Stimulated activated CD4-positive, alpha-beta T cell treated with anti-CD3 and anti-CD28 coated beads, Interleukin-1b, Interleukin-23, amount 100 ng/mL, for 24 hours (primary cell): ENCODE results near the gene VARS1.
A peak's percentile ranks its signal among the peaks of the same experiment; 100 is the strongest.
"Not testable (repeated sequence)": the region's sequence is repeated elsewhere in the genome, so short reads cannot be mapped to it uniquely, and the experiment has no call there.

Source experiments
- DNase-seq, 4 experiments: peaks; one replicate each; pipeline ENCODE4 v3.0.0-alpha.2; 2020; ENCODE audit warnings: low read depth in 4 of 4, low spot score in 1 of 4

The VARS1 gene

DNA sequence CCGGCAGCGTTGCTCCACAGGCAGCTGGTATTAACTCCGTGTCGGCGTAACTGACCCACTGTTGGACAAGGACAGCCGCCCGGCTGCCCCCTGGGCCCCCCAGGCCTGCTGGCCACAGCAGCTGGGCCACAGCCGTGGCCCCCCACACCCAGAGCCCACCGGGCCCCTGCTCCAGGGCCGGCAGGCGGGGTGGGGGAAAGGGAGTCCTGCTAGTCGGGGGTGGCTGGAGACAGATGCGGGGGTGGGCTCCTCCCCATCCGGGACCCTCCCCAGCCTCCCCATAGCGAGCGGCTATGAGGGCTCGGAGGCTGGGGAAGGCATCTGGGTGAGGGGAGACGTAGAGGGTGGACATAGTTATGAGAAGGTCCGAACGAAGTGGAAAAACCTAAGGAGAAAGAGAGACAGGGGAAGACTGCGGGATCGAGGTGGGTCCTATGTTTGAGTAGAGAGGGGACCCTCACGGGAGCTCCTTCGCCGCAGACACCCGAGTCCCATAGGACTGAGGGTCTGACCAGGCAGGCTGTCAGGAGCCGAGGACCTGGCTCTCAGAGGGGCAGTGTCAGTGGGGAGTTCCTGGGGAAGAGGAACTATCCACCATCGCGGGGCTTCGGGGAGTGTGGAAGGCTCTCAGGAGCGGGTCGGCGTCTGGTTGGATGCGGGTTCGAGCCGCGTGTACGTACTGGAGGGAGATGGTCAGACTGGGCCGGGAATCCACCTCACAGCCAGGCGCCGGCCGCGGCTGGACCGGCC is 511 bp downstream of the VARS1 start:
- DNase-seq, result no peak

DNA sequence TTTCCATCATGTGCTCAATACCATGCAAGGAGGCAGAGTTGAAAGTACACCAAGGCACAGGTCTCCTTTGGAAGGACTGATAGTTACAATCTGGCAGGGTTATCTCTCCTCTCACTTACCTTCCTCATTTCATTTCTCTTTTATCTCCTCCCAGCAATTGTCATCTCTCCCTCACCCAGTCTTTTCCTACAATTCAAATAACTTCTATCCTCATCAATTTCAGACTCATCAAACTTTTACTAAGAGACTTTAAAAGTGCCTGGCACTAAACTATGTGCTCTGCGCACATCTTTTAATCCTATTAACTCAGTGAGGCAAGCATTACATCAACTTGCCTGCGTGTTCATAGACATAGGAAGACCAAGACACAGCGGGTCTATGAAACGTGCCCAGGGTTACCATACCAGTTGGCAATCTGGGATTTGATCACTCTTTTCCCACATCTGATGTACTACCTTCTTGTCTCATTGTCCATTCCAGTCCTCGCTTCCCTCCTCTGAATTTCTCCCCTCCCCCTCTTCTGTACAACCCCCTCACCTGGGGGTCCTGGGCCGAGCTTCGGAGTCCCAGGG is 1.2 kb downstream of the VARS1 start:
- no peak for DNase-seq

DNA sequence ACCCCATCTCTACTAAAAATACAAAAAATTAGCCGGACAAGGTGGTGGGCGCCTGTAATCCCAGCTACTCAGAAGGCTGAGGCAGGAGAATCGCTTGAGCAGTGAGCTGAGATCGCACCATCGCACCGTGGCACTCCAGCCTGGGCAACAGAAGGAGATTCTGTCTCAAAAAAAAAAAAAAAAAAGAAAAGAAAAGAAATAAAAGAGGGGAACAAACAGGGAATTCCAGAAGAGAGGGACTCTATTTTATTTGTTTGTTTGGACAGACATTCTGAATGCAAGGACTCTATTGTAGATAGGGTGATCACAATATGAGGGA is 1.7 kb downstream of the VARS1 start:
- DNase-seq, result not testable (repeated sequence)

DNA sequence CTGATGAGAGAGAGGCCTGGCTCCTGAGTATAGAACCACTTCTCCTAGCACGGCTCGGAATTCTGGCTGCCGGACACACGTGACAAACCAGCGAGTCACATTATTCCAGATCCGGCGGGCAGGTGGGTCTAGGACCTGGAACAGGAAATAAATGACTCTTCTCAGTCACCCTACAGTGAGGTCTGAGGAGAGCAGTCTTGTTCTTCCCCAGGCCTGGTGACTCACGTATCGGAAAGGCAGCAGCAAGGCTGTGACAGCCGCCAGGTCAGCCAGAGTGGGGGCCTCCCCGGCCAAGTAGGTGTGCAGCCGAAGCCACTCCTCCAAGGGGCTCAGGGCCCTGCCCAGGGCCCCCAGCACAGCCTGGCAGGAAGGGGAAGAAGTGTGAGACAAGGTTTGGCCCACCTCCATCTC is 2.8 kb downstream of the VARS1 start:
- no peak for DNase-seq

DNA sequence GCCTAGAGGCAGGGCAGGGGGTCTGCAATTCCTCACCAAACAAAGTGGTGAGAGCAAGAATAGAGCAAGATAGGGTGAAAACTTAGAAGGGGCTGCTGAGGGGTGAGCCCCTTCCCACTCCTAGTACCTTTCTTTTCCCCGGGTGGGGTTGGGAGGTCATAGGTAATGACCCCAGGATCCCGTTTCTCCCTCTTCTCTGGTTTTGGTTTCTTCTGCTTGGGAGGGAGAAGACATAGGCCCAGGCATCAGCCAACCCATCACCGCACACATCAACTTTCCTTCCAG is 3.5 kb downstream of the VARS1 start:
- no peak for DNase-seq

DNA sequence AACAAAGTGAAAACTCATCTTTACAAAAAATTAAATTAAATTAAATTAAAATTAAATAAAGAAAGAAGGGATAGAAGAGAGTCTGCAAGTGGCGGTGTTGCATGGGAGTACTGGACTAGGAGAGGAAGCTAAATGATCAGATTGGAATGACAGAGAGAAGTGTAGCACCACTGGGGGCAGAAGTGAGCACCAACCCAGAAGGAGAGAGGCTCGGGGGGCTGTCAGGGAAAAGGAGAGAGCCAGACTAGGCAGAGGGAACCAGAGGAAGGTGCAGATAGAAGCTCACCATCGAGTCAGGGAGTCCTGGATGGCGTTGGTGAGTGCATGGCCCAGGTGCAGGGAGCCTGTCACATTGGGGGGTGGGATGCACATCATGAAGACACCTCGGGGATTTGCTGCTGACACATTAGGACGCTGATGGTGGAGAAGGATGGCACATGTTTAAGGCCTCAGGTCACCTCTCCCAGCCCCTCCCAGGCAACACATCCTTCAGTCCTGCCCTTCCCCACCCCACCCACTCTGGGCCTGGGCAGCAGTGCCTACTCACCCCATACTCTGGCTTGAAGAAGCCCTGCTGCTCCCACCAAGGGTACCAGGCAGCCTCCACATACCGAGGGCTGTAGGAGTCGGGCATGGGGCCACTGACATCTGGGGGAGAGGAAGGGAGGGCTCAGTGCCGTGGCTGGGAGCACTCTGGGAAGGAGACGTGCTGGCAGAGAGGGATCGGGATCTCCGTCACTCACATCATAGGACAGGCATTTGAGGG is 4.0 kb downstream of the VARS1 start:
- DNase-seq, result no peak

DNA sequence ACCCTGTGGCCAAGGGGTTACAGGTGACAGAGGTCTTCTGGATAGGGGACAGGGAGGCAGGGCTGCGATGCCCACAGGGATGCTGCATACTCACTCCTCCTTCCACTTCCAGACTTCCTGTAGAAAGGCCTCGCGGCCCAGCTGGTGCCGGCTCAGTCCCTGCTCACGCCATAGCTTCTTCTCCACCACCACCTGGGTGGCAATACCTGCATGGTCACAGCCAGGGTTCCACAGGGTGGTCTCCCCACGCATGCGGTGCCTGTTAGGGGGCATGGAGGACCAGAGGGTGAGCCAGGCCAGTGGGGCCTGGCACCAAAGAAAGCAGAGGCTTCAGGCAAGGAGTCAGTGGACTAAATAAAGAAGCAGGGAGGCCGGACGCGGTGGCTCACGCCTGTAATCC is 10.1 kb downstream of the VARS1 start:
- DNase-seq, result no peak

DNA sequence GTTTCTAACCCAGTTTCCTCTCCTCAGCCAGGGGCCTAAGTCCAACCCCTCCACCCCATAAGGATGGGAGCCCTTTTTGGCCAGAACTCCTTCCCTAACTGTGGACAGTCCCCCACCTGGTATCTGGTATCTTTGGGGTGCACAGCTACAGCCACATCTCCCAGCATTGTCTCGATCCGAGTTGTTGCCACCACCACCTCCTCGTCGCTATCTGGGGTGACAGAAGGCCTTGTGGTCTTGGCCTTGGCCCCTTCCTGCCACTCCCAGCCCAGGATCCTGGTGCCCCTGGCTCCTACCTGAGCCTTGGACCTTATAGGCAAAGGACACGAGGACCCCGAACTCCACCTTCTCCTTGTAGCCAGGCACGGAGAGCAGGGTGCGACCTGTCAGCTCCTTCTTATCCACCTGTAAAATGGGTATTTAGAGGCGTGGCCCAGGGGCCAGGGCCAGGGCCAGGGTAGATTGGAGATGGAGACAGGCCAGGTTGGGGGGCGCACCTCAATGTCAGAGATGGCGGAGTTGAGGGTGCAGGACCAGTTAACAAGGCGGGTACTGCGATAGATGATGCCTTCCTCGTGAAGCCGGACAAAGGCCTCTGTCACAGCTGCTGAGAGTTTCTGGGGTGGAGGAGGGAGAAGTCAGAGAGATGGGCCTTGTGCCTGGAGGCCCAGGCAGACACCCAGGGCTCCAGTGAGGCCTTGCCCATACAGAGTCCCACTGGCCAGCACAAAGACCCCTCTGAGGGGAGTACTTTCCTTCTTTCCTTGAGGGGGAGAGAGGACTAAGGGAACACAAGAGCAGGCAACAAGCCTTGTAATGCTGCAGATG is 11.2 kb downstream of the VARS1 start:
- no peak for DNase-seq

DNA sequence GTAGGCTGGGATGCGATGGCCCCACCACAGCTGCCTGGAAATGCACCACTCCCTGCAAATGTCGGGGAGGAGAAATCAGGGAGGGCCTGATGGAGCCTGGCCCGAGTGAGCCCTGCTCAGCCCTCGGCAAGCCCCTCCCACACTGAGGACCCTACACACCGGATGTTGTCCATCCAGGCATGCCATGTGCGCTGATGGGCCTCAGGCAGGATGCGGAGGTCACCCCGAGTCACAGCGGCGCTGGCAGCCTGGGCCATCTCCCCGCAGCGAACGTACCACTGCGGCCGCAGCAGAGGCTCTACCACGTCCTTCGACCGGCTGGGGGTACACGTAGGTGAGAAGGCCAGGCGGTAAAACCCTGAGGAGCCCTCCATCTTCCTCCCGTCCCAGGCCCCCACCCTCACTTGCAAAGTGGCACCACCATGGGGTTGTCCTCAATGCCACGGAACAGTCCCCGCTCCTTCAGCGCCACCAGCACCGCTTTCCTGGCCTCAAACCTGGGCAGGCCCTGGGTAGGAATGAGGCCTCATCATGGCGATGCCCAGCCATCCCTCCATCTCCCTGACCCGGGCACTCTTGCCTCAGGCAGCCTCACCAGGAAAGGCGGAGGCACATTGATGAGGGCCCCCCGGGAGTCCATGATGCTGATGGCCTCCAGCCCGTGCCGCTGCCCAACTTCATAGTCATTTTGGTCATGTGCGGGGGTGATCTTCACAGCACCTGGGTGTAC is 13.3 kb downstream of the VARS1 start:
- no peak for DNase-seq

DNA sequence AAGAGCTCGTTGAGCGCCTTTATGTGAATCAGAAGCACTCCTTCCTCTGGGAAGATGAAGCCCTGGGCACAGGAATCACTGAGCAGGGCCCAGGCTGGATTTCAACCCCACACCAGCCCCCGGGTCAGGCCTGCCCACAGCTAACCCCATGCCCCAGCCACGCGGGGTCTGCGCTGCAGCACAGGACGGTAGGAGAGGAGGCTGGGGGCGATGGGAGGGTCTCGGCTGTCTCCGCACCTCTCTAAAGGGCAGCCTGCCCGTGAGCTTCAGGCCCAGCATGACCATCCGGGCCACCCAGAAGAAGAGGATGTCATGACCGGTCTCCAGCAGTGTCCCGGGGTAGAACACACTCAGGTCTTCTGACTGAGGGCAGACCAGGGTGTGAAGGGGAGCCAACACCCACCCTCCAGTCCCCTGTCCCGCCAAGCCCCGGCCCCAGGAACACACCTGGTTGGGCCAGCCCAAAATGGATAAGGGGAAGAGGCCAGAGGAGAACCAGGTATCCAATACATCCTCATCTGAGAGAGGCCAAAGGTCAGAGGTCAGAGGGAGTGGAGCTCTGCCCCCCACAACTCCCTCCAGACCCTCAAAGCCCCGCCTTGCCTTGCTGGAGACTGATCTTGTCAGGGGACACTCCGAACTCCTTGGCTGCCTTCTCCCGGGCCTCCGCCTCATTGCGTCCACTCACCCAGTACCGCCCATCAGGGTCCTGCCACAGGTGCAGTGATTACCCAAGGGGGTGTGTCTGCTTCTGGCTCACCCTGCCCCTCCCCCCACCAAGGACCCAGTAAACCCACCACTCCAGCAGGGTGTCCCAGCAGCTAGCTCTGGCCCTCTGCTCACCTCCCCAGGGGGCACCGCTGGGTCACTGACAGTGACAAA is 14.1 kb downstream of the VARS1 start:
- no peak for DNase-seq

DNA sequence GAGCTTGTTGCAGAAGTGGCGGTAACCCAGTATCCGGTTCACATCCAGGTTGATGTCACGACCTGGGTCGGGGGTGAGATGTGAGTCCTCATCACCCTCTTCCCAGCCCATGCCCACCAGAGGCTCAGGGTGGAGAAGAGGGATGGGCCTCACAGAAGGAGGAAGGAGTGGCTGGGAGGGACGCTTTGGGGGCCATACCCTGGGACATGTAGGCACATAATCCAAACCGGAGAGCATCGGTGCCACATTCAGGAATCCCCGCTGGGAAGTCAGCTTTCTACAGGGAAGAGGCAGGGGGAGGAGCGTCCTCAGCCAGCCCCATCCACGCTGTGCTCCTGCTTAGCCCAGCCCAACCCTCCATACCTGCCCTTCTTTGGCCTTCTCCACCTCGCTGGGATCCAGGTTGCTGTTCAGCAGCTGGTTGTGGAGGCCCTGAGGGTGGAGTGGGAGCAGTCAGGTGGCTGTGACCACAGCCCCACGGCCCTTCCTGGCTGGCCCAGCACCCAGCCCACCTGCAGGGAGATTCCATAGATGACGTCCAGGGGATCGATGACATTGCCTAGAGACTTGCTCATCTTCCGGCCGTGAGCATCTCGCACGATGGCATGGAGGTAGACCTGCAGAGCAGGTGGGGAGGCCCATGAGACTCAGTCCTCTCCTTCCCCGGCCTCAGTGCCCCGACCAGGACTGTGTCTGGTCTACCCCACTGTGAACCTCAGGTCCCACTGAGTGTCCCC is 14.9 kb downstream of the VARS1 start:
- DNase-seq, result no peak

DNA sequence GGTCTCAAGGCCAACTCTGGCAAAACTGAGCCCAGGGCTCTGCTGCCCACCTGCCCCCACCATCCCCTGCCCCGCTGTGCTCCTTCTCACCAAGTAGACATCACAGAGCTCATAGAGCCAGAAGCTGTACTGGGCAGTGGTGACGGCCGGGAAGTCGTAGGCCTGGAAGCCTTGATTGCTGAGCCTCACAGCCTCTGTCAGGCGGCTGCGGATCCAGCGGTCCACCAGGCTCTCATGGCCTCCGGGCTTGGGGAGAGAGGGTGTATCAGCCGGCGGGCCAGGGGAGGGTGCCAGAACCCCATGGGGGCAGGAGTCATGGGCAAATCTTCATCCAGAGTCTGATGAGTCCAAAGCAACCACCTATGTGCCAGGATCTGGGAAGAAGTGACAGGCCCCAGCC is 15.6 kb downstream of the VARS1 start:
- no peak for DNase-seq

DNA sequence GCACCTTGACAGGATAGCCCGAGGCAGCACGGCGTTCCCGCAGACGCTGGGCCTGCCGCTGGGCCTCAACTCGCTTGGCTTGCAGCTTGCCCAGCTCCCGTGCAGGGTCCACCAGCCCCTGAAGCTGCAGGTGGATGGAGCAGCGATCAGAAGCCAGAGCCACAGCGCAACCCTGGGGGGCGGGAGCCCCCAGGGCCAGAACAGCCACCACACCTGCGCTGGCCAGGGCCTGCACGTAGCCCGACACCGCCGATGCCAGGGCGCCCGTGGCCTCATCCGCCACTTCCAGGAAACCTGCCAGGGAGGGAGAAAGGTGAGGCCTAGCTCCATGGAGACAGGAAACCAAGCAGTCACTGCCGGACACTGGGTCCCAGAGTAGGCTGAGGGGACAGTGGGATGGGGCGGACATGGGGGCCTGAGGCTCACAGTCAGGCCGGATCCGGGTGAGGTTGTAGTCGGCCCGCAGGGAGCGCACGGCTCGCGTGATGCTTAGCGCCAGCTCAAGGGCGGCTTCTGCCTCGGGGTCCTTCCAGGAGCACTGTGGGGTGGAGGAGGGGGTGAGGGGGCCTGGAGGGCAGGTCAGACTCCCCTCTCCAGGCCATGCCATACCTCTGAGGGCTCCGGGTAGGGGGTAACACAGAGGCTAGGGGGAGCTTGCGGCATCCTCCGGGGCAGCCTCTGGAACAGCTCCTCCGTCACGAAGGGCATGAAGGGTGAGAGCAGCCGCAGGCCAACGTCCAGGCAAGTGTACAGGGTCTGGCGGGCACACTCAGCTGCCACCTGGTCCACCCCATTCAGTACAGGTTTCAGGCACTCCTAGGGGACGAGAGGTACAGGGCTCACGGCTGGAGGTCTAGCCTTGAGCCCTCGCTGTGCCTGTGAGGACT is 16.3 kb downstream of the VARS1 start:
- no peak for DNase-seq

DNA sequence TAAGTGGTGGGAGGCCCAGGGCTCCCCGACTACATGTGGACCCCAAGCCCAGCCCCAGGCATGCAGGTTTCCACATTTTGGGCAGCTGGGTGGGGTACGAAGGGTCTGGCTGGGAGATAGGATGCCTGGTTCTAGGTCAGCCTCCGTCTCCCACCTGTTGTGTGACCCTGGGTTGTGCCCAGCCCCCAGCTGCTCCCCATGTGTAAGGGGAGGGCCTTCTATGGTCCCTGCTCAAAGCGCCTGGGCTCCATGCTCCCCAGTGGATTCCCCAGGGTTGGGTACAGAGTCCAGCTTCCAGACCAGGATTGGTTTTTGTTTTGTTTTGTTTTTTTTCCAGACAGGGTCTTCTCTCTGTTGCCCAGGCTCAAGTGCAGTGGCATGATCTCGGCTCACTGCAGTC is 17.4 kb downstream of the VARS1 start:
- DNase-seq, result no peak

DNA sequence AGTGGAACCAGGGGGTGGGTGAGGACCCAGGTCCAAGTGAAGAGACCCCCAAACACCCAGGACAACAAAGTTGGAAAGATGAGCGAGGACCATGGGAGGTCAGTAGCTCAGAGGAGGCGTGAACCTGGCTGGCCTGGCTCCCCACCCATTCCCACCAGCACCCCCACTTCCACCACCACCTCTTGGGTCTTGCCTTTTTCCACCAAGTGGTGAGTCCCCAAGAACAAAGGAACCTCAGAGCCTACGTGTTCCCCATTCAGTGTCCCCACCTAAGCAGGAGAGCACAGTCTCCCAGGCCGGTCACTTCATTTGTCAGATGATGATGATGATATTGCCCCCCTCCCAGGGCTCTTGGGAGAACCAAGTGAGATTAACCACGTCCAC is 17.9 kb downstream of the VARS1 start:
- DNase-seq, result no peak

DNA sequence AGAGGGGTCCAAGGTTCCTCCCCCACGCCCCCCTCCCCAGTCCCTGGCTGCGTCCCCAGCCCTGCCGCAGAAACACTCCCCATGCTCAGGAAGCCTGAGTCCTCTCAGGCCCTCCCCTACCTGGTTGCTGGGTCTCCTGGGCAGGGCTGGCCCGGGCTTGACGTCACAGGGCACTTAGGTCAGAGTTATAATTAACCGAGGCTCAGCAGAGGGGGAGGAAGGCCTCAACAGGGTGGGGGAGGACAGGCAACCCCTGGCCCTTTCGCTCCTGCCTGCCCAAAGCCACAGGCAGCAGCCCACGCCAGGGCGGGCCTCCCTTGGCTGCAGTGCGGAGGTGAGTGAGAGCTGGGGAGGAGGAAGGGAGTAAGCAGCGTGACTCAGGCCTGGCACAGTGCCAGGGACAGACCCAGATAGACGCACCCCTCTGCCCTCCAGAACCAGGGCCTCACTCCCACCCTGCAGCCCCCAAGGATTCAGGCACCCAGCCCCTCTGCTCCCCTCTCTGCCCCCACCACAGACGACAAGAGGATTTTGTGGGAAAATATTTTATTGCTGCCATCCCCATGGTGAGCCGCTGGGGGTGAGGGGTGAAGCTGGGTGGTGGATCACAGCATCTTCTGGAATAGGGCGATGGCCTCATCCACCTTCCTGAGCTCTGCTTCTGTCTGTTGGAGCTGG is 18.4 kb downstream of the VARS1 start, which contains the start of gene VWA7:
Gene VWA7, minus strand, starts transcription at position 340 of the 678 bp plus-strand sequence. CDS start 549 bp downstream, outside the sequence.
- peak; percentile 46 to 75 (median 60) for DNase-seq

DNA sequence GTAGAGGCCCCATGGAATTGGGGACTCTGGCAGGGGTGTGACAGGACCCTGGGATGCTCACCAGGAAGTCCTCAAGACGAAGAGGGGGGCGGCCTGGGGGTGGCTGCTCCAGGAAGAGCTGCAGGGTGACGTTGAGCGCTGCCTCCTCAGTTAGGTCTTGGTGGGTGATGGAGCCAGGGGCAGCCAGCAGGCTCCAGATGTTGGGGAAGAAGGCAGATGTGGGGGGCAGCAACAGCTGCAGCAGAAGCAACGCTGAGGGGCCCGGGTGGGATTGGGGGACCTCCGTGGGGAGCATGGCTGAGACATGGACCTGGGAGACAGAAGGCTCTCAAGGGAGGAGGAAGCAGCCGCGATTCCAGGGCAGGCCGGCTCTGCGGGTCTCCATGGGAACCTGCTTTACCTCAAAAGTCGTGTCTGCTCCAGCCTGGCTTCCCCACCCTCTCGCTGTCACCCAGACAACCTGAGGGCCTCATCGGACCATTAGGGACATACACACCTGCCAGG is 19.0 kb downstream of the VARS1 start:
- DNase-seq, result no peak
